Panc1 (cell line): ENCODE results near the gene SNCG.
"Not testable (repeated sequence)": the region's sequence is repeated elsewhere in the genome, so short reads cannot be mapped to it uniquely, and the experiment has no call there.

ENCODE experiments used
- CTCF ChIP-seq: fragments of 450-650 bp; IDR thresholded peaks from 2 replicates; pipeline ENCODE4 v1.5.1; 2017; ENCODE audit warnings: mild to moderate bottlenecking
- POLR2AphosphoS5 ChIP-seq: IDR thresholded peaks from 2 replicates; pipeline ENCODE4 v1.6.1; 2012; ENCODE audit warnings: mild to moderate bottlenecking, low read depth, low read length, moderate library complexity
- REST ChIP-seq, 2 experiments: IDR thresholded peaks; 2 replicates each; pipeline ENCODE4 v1.6.1; 2011 to 2012; ENCODE audit warnings: low read depth in 2 of 2, control low read depth in 1 of 2, low read length in 1 of 2, mild to moderate bottlenecking in 1 of 2, moderate library complexity in 1 of 2; ENCODE audit not compliant: insufficient read depth in 1 of 2
- SIN3A ChIP-seq: IDR thresholded peaks from 2 replicates; pipeline ENCODE4 v1.6.1; 2012; ENCODE audit warnings: low read depth, mild to moderate bottlenecking, low read length, moderate library complexity, borderline replicate concordance; ENCODE audit not compliant: insufficient read depth
- TCF7L2 ChIP-seq: IDR thresholded peaks from 2 replicates; pipeline ENCODE4 v1.6.1; 2011; ENCODE audit warnings: mild to moderate bottlenecking, low read depth, low read length, inconsistent platforms

GRCh38 chr10:87007674-87008073 lies 49.3 kb downstream of the SNCG start:
- TF ChIP-seq CTCF; SIN3A; REST (IDR thresholded peaks at IDR 0.05; ENCODE audit: insufficient read depth in 1 of 2, low read depth in 2 of 2, low read length in 1 of 2); POLR2AphosphoS5; TCF7L2: not testable (repeated sequence)
